Liver (tissue), 9 donors: Measurements from ENCODE around the gene BARHL2. TPM values are rescaled to one million over a fixed set of nuclear protein-coding genes. Genes with fewer than 3 reads are reported as not detected.

ENCODE experiments used
- DNase-seq: peaks from one replicate; pipeline ENCODE4 v3.0.0-alpha.2; 2017; ENCODE audit warnings: low spot score
- H3K27ac ChIP-seq, 2 donors: one replicate each; pipeline ENCODE4 v1.7.0; 2013; ENCODE audit warnings: inconsistent platforms in 2 of 2, low read length in 2 of 2, control low read depth in 1 of 2, low read depth in 1 of 2, mild to moderate bottlenecking in 1 of 2
- H3K27me3 ChIP-seq, 4 donors: one replicate each; pipeline versions ENCODE4 v1.6.1 to v1.7.0; 2013; ENCODE audit warnings: low read length in 3 of 4, inconsistent platforms in 1 of 4, mild to moderate bottlenecking in 1 of 4, moderate library complexity in 1 of 4; ENCODE audit not compliant: control insufficient read depth in 4 of 4, insufficient read depth in 4 of 4
- H3K36me3 ChIP-seq, 4 donors: one replicate each; pipeline versions ENCODE4 v1.6.1 to v1.7.0; 2013; ENCODE audit warnings: low read length in 3 of 4, mild to moderate bottlenecking in 3 of 4, low read depth in 1 of 4, moderate library complexity in 1 of 4; ENCODE audit not compliant: control insufficient read depth in 4 of 4, insufficient read depth in 3 of 4
- H3K4me1 ChIP-seq, 4 donors: one replicate each; pipeline versions ENCODE4 v1.6.1 to v1.7.0; 2013; ENCODE audit warnings: low read length in 3 of 4, mild to moderate bottlenecking in 3 of 4, moderate library complexity in 1 of 4; ENCODE audit not compliant: control insufficient read depth in 4 of 4, insufficient read depth in 4 of 4
- H3K4me3 ChIP-seq, 3 donors: one replicate each; pipeline versions ENCODE4 v1.6.1 to v1.7.0; 2013; ENCODE audit warnings: low read length in 3 of 3, control low read depth in 1 of 3, low read depth in 1 of 3, mild to moderate bottlenecking in 1 of 3
- H3K9ac ChIP-seq, 2 donors: one replicate each; pipeline ENCODE4 v1.7.0; 2013; ENCODE audit warnings: low read length in 2 of 2, mild to moderate bottlenecking in 2 of 2, moderate library complexity in 2 of 2, control low read depth in 1 of 2, low read depth in 1 of 2
- H3K9me3 ChIP-seq, 4 donors: one replicate each; pipeline versions ENCODE4 v1.6.1 to v1.7.0; 2013; ENCODE audit warnings: low read length in 3 of 4; ENCODE audit not compliant: control insufficient read depth in 4 of 4
- EGR1 ChIP-seq, 2 donors: IDR thresholded peaks; 2 replicates each; pipeline ENCODE4 v1.6.1; 2016 to 2018; ENCODE audit warnings: antibody characterized with exemption in 2 of 2, low read depth in 2 of 2
- FOXA2 ChIP-seq: IDR thresholded peaks from 2 replicates; pipeline ENCODE4 v1.6.1; 2016; ENCODE audit warnings: antibody characterized with exemption
- GABPA ChIP-seq, 2 donors: IDR thresholded peaks in 1 of 2; conservative IDR thresholded peaks in 1 of 2; 2 replicates each; pipeline ENCODE4 v1.6.1; 2016; ENCODE audit warnings: antibody characterized with exemption in 2 of 2, mild to moderate bottlenecking in 1 of 2, moderate library complexity in 1 of 2
- HNF4A ChIP-seq, 2 donors: conservative IDR thresholded peaks; 2 replicates each; pipeline ENCODE4 v1.6.1; 2016; ENCODE audit warnings: antibody characterized with exemption in 2 of 2, mild to moderate bottlenecking in 2 of 2
- HNF4G ChIP-seq: IDR thresholded peaks from 2 replicates; pipeline ENCODE4 v1.6.1; 2016; ENCODE audit warnings: antibody characterized with exemption
- NR2F2 ChIP-seq: IDR thresholded peaks from 2 replicates; pipeline ENCODE4 v1.6.1; 2016; ENCODE audit warnings: antibody characterized with exemption
- RAD21 ChIP-seq, 2 donors: IDR thresholded peaks; 2 replicates each; pipeline ENCODE4 v1.6.1; 2016; ENCODE audit warnings: antibody characterized with exemption in 2 of 2, mild to moderate bottlenecking in 2 of 2
- REST ChIP-seq: IDR thresholded peaks from 2 replicates; pipeline ENCODE4 v1.6.1; 2016; ENCODE audit warnings: antibody characterized with exemption, mild to moderate bottlenecking
- SP1 ChIP-seq: IDR thresholded peaks from 2 replicates; pipeline ENCODE4 v1.6.1; 2018; ENCODE audit warnings: antibody characterized with exemption, mild to moderate bottlenecking
- TAF1 ChIP-seq: conservative IDR thresholded peaks from 2 replicates; pipeline ENCODE4 v1.6.1; 2016; ENCODE audit warnings: antibody characterized with exemption, mild to moderate bottlenecking
- YY1 ChIP-seq: IDR thresholded peaks from 2 replicates; pipeline ENCODE4 v1.6.1; 2016; ENCODE audit warnings: antibody characterized with exemption, mild to moderate bottlenecking
- WGBS: extraction: QIAGEN DNeasy Blood & Tissue Kit; methylation state at CpG from one replicate; pipeline ENCODE4 v1.1.7; 2013; 5-methylcytosine and 5-hydroxymethylcytosine counted together
- polyA plus RNA-seq, 2 donors: library from polyadenylated mRNA; stranded (reverse) in 1 of 2; unstranded in 1 of 2; fragments of 200-250 nt in 1 of 2; fragments of >200 nt in 1 of 2; fragmentation: Nextera tagmentation in 1 of 2; extraction: Ambion mirVana in 1 of 2; gene quantifications; one replicate each; pipeline versions ENCODE4 v1.2.1 to v1.2.3, GENCODE V29; 2013 to 2015
- total RNA-seq, 2 donors: library from RNA; depleted of rRNA; stranded (reverse); fragments of >200 nt; gene quantifications; one replicate each; pipeline ENCODE4 v1.2.3, GENCODE V29; 2014
- TF ChIP-seq, protein P1 (sequence below): IDR thresholded peaks from 2 replicates; pipeline ENCODE4 v1.6.1; 2016; ENCODE audit warnings: antibody characterized with exemption
- TF ChIP-seq, protein P2 (sequence below): IDR thresholded peaks from 2 replicates; pipeline ENCODE4 v1.6.1; 2016; ENCODE audit warnings: antibody characterized with exemption
- TF ChIP-seq, protein P3 (sequence below): IDR thresholded peaks from 2 replicates; pipeline ENCODE4 v1.6.1; 2016; ENCODE audit warnings: antibody characterized with exemption
- donor health status: healthy.
- donor health status: healthy.
- donor health status: healthy.
- donor health status: healthy.
- donor health status: healthy.

Gene BARHL2
- total and polyA plus RNA-seq, 4 donors, result not detected

DNA sequence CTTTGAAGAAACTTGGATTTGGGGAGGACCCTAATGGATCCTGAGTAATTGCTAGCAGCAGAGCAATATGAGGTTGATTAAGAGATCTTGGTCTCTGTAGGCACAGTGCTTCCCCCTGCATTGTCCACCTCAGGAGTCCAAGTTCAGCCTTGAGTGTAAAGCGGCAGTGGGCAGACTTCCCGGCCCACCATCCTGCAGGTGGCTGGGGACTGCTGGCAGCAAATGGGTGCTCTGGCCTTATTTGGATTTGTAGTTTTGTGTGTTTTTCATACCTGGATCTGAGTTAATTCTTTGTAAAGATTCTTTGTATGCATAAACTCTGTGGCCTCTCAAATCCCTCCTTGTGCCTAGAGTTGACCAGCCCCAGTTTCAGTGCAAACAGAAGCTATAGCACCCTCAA is 7.6 kb downstream of the BARHL2 start:
- Histone ChIP-seq H3K27me3 (peaks cover 6 to 50% (median 26%) of the 10 kb centered on the region in 4 donors), H3K36me3 (no peaks in the 10 kb centered on the region), H3K4me3 (no peak overlapping the region), H3K9me3 (no peaks in the 10 kb centered on the region), H3K9ac (no peak overlapping the region), H3K4me1 (peaks cover 8 to 14% (median 12%) of the 10 kb centered on the region in 4 donors), H3K27ac (no peak overlapping the region)
- WGBS, result 64% methylated on average over 2 of the region's 2 CpGs
- no peak for TF ChIP-seq YY1
- TF ChIP-seq FOXA2, result no peak
- TF ChIP-seq, protein P1, sequence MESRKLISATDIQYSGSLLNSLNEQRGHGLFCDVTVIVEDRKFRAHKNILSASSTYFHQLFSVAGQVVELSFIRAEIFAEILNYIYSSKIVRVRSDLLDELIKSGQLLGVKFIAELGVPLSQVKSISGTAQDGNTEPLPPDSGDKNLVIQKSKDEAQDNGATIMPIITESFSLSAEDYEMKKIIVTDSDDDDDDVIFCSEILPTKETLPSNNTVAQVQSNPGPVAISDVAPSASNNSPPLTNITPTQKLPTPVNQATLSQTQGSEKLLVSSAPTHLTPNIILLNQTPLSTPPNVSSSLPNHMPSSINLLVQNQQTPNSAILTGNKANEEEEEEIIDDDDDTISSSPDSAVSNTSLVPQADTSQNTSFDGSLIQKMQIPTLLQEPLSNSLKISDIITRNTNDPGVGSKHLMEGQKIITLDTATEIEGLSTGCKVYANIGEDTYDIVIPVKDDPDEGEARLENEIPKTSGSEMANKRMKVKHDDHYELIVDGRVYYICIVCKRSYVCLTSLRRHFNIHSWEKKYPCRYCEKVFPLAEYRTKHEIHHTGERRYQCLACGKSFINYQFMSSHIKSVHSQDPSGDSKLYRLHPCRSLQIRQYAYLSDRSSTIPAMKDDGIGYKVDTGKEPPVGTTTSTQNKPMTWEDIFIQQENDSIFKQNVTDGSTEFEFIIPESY, result no peak
- no peak for TF ChIP-seq NR2F2
- no peak for TF ChIP-seq HNF4A (conservative IDR thresholded peaks at IDR 0.05)
- TF ChIP-seq EGR1 (IDR thresholded peaks at IDR 0.05; ENCODE audit: low read depth in 2 of 2), result no peak
- TF ChIP-seq GABPA (IDR thresholded peaks at IDR 0.05 in 1 of 2, conservative IDR thresholded peaks at IDR 0.05 in 1 of 2), result no peak
- TF ChIP-seq, protein P2, sequence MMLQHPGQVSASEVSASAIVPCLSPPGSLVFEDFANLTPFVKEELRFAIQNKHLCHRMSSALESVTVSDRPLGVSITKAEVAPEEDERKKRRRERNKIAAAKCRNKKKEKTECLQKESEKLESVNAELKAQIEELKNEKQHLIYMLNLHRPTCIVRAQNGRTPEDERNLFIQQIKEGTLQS, result no peak
- TF ChIP-seq REST, result no peak
- TF ChIP-seq HNF4G, result no peak
- DNase-seq, result no peak

- Histone ChIP-seq H3K27me3 (peaks cover 13 to 48% (median 25%) of the 10 kb centered on the region in 4 donors), H3K9ac (no peak overlapping the region), H3K36me3 (no peaks in the 10 kb centered on the region), H3K27ac (no peak overlapping the region), H3K4me3 (no peak overlapping the region), H3K9me3 (no peaks in the 10 kb centered on the region), H3K4me1 (peaks cover 8 to 14% (median 12%) of the 10 kb centered on the region in 4 donors)
- TF ChIP-seq YY1 (no peak), NR2F2 (no peak), TAF1 (no peak), SP1 (no peak), RAD21 (IDR thresholded peaks at IDR 0.05) (no peak)
- TF ChIP-seq, protein P1, result no peak
- TF ChIP-seq, protein P3, sequence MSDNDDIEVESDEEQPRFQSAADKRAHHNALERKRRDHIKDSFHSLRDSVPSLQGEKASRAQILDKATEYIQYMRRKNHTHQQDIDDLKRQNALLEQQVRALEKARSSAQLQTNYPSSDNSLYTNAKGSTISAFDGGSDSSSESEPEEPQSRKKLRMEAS, result no peak
- 17% methylated on average over 2 of the region's 2 CpGs for WGBS
- DNase-seq, result no peak
Observed at GRCh38 chr1:90708826-90709225, 8.3 kb downstream of the BARHL2 start.
